Rectal smooth muscle tissue (tissue), 1 donor: ENCODE results near the gene MIER1.

Experiments
- H3K27ac ChIP-seq: one replicate; pipeline ENCODE4 v1.7.0; 2013; ENCODE audit warnings: low read depth, low read length, inconsistent platforms
- H3K27me3 ChIP-seq: one replicate; pipeline ENCODE4 v1.7.0; 2013; ENCODE audit warnings: low read length; ENCODE audit not compliant: control insufficient read depth, insufficient read depth
- H3K36me3 ChIP-seq: one replicate; pipeline ENCODE4 v1.7.0; 2013; ENCODE audit warnings: low read length; ENCODE audit not compliant: control insufficient read depth, insufficient read depth
- H3K4me1 ChIP-seq: one replicate; pipeline ENCODE4 v1.7.0; 2013; ENCODE audit warnings: low read length; ENCODE audit not compliant: control insufficient read depth, insufficient read depth
- H3K4me3 ChIP-seq: one replicate; pipeline ENCODE4 v1.7.0; 2013; ENCODE audit warnings: low read length
- H3K9ac ChIP-seq: one replicate; pipeline ENCODE4 v1.7.0; 2013; ENCODE audit warnings: low read length

The MIER1 gene

DNA sequence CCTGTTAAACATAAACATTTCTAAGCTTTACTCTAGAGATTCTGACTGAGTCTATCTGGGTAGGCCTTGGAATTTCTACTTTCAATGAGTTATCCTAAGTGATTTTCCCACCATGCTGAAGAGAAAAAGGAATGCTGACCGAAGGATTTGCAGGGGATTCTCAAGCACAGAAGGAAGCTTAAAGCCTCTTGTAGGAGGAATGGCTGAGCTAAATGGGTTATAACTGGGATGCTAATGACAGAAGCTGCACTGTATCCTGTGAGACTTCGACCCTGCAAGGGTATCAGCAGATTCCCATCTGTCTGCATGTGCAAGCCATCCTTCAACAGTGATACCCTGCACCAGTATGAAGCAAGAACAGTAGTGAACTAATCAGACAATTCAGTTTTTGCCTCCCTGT lies 93.8 kb downstream of the MIER1 start:
- H3K9ac ChIP-seq, result no peak overlapping the region
- no peak overlapping the region for H3K27ac ChIP-seq
- H3K4me1 ChIP-seq, result peaks cover 16% of the 10 kb centered on the region
- H3K36me3 ChIP-seq, result peaks cover 2% of the 10 kb centered on the region
- H3K27me3 ChIP-seq, result no peaks in the 10 kb centered on the region
- no peak overlapping the region for H3K4me3 ChIP-seq

DNA sequence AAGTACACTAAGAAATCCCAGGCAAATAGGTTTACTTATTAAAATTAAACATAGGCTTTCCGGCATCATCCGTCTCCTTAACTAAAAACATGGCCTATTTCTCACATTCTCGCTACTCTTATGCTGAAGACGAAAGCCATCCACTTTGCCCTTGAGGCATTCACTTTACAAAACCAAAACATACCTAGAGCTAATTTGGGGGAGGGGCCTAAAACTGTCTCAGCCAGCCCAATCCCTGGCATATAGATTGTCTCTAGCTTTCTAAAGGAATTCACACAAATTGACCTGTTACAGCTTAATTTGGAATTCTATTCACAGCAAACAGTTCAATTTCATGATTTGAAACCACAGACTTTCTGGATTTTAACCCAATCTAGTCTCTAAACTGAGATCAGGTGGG lies 94.3 kb downstream of the MIER1 start:
- H3K36me3 ChIP-seq, result peaks cover 2% of the 10 kb centered on the region
- H3K27me3 ChIP-seq, result no peaks in the 10 kb centered on the region
- peak overlapping the region; percentile 55 for H3K27ac ChIP-seq
- no peak overlapping the region for H3K9ac ChIP-seq
- H3K4me1 ChIP-seq, result peaks cover 16% of the 10 kb centered on the region
- no peak overlapping the region for H3K4me3 ChIP-seq

GRCh38 chr1:67019600-67020136 lies 94.9 kb downstream of the MIER1 start:
- Histone ChIP-seq H3K4me3 (no peak overlapping the region), H3K36me3 (peaks cover 2% of the 10 kb centered on the region), H3K27me3 (no peaks in the 10 kb centered on the region), H3K9ac (no peak overlapping the region), H3K4me1 (peaks cover 16% of the 10 kb centered on the region), H3K27ac (peak overlapping the region; percentile 55)

DNA sequence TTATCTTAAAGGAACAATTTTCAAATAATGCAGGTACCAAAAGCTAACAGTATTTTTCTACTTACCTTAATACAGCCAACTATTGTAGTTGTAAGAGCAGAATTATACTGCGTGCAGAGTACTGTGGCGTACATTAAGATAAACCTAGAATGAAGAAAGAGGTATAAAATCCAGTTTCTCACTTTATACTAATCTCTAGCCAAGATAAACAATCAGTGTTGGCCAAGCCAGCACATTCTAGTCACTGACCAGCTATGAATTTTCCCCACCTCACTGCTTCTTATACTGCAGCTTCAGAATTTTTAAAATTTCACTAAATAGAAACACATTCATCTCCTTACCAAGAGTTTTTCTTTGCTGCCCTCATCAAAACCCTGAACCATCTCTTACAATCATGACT lies 95.5 kb downstream of the MIER1 start:
- Histone ChIP-seq H3K9ac (no peak overlapping the region), H3K4me1 (peaks cover 16% of the 10 kb centered on the region), H3K27ac (peak overlapping the region; percentile 55)

GRCh38 chr1:67020765-67021164 lies 96.0 kb downstream of the MIER1 start:
- Histone ChIP-seq H3K36me3 (peaks cover 2% of the 10 kb centered on the region), H3K4me3 (no peak overlapping the region), H3K4me1 (peaks cover 16% of the 10 kb centered on the region), H3K9ac (no peak overlapping the region), H3K27ac (peak overlapping the region; percentile 55), H3K27me3 (no peaks in the 10 kb centered on the region)

More for the DNA sequence above, 95.5 kb downstream of the MIER1 start:
- no peak overlapping the region for H3K4me3 ChIP-seq
- H3K27me3 ChIP-seq, result no peaks in the 10 kb centered on the region
- H3K36me3 ChIP-seq, result peaks cover 2% of the 10 kb centered on the region

DNA sequence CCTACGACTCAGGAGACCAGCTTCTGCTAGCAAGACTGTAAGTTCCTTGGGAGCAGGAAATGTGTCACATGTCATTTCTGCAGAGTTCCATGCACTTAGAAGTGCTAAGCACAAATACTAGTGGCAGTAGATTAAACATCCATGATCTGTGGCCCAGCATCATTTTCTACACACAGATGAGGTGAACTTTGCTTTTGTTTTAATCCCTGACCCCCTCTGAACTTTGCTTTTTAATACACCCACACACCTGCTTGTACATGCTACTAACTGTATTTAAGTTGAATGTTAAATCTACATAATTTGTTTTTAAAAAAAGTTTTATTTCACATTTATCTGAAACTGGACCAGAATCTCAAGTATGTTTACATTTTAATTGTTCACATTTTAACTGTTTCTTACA lies 104.7 kb downstream of the MIER1 start:
- H3K4me3 ChIP-seq, result no peak overlapping the region
- H3K4me1 ChIP-seq, result peaks cover 15% of the 10 kb centered on the region
- no peaks in the 10 kb centered on the region for H3K27me3 ChIP-seq
- H3K9ac ChIP-seq, result no peak overlapping the region
- H3K36me3 ChIP-seq, result peaks cover 9% of the 10 kb centered on the region
- H3K27ac ChIP-seq, result no peak overlapping the region

GRCh38 chr1:67031121-67031858 lies 106.5 kb downstream of the MIER1 start:
- Histone ChIP-seq H3K4me3 (peak overlapping the region; percentile 36), H3K36me3 (peaks cover 11% of the 10 kb centered on the region), H3K27me3 (no peaks in the 10 kb centered on the region), H3K9ac (no peak overlapping the region), H3K4me1 (peaks cover 15% of the 10 kb centered on the region), H3K27ac (peak overlapping the region; percentile 72)

- Histone ChIP-seq H3K27me3 (no peaks in the 10 kb centered on the region), H3K9ac (no peak overlapping the region), H3K4me3 (no peak overlapping the region), H3K27ac (peak overlapping the region; percentile 72), H3K4me1 (peaks cover 15% of the 10 kb centered on the region), H3K36me3 (peaks cover 11% of the 10 kb centered on the region)
These were observed 107.1 kb downstream of the MIER1 start for GRCh38 chr1:67031859-67032247.
